PC-3 (cell line): ENCODE data around the gene SDS. TPM values are rescaled to one million over a fixed set of nuclear protein-coding genes. Genes with fewer than 3 reads are reported as not detected.
A peak's percentile ranks its signal among the peaks of the same experiment; 100 is the strongest.

ENCODE experiments used
- ATAC-seq: fragments of 200-7000 bp; cut with Tn5 transposase; 2 replicates; pipeline ENCODE4 v1.9.1; 2020; ENCODE audit warnings: mild to moderate bottlenecking, moderate library complexity
- BruUV-seq: library from RNA; stranded (reverse); fragments of 400-500 nt; replicated peaks from 2 replicates; lab custom pipeline; 2021; lab: Mats Ljungman, UMichigan
- CTCF ChIA-PET: fragments of 300-600 bp; sonication (Branson Sonifier 250); formaldehyde crosslinking; loops from one replicate; lab custom pipeline; 2022; ENCODE audit warnings: antibody characterized with exemption; lab: Charles Lee
- POLR2A ChIA-PET: fragments of 300-600 bp; sonication (Branson Sonifier 250); formaldehyde crosslinking; loops from one replicate; lab custom pipeline; 2022; ENCODE audit warnings: antibody characterized with exemption; ENCODE audit not compliant: unreplicated experiment; lab: Charles Lee
- DNase-seq: peaks from one replicate; pipeline ENCODE4 v3.0.0-alpha.2; 2015
- H2AFZ ChIP-seq: fragments of 300-600 bp; sonication (generic); 2 replicates; pipeline ENCODE4 v1.6.0; 2016; ENCODE audit warnings: antibody characterized with exemption, low read length
- H3F3A ChIP-seq: fragments of 300-600 bp; sonication (generic); one replicate; pipeline ENCODE4 v1.6.0; 2017; ENCODE audit warnings: antibody characterized with exemption, low read length, control low read depth, mild to moderate bottlenecking; ENCODE audit not compliant: unreplicated experiment
- H3K27ac ChIP-seq: fragments of 300-600 bp; sonication (generic); 2 replicates; pipeline ENCODE4 v1.5.1; 2016; ENCODE audit warnings: mild to moderate bottlenecking, low read length
- H3K27me3 ChIP-seq: fragments of 300-600 bp; sonication (generic); 2 replicates; pipeline ENCODE4 v1.6.1; 2016; ENCODE audit warnings: low read length, mixed read lengths
- H3K36me3 ChIP-seq: fragments of 300-600 bp; sonication (generic); 2 replicates; pipeline ENCODE4 v1.6.1; 2016; ENCODE audit warnings: low read depth, mixed run types, low read length, mixed read lengths
- H3K4me1 ChIP-seq: fragments of 300-600 bp; sonication (generic); 2 replicates; pipeline ENCODE4 v1.5.1; 2016; ENCODE audit warnings: low read length; ENCODE audit not compliant: insufficient read depth
- H3K4me2 ChIP-seq: fragments of 300-600 bp; sonication (generic); 2 replicates; pipeline ENCODE4 v1.6.0; 2016; ENCODE audit warnings: low read length
- H3K4me3 ChIP-seq: fragments of 300-600 bp; sonication (generic); 2 replicates; pipeline ENCODE4 v1.5.1; 2016; ENCODE audit warnings: mild to moderate bottlenecking, low read length, mixed read lengths
- H3K79me2 ChIP-seq: fragments of 300-600 bp; sonication (generic); 2 replicates; pipeline ENCODE4 v1.6.1; 2017; ENCODE audit warnings: low read length, mixed read lengths
- H3K9ac ChIP-seq: fragments of 300-600 bp; sonication (generic); 2 replicates; pipeline ENCODE4 v1.6.0; 2016; ENCODE audit warnings: mild to moderate bottlenecking, low read length
- H3K9me2 ChIP-seq: fragments of 300-600 bp; sonication (generic); replicated peaks from 2 replicates; pipeline ENCODE4 v1.6.1; 2016; ENCODE audit warnings: mixed run types, low read length, mixed read lengths
- H3K9me3 ChIP-seq: fragments of 300-600 bp; sonication (generic); 2 replicates; pipeline ENCODE4 v1.6.1; 2016; ENCODE audit warnings: low read length, mixed read lengths
- H4K20me1 ChIP-seq: fragments of 300-600 bp; sonication (generic); 2 replicates; pipeline ENCODE4 v1.6.1; 2016; ENCODE audit warnings: low read length, mixed read lengths
- EZH2 ChIP-seq: fragments of 300-600 bp; sonication (generic); IDR thresholded peaks from one replicate; pipeline ENCODE4 v1.6.1; 2017; ENCODE audit warnings: antibody characterized with exemption, mild to moderate bottlenecking, low read length; ENCODE audit not compliant: unreplicated experiment
- EZH2phosphoT487 ChIP-seq: fragments of 300-600 bp; sonication (generic); IDR thresholded peaks from 2 replicates; pipeline ENCODE4 v1.6.1; 2018; ENCODE audit warnings: mild to moderate bottlenecking, antibody characterized with exemption, low read length, borderline replicate concordance
- intact Hi-C: fragments of 100-400 bp; cut with micrococcal nuclease; formaldehyde crosslinking; loops from 2 replicates; pipeline ENCODE4 v1.9.0; 2023
- total RNA-seq: library from RNA; depleted of rRNA; stranded (reverse); fragments of >200 nt; gene quantifications from 2 replicates; pipeline ENCODE4 v1.2.3, GENCODE V29; 2014
- TF ChIP-seq, protein P1 (sequence below): fragments of 300-600 bp; sonication (generic); conservative IDR thresholded peaks from 2 replicates; pipeline ENCODE4 v1.5.1; 2017; ENCODE audit warnings: antibody characterized with exemption, low read depth, mild to moderate bottlenecking, low read length

The SDS gene
- total RNA-seq, 1 experiment from 2014 or later: not detected

DNA sequence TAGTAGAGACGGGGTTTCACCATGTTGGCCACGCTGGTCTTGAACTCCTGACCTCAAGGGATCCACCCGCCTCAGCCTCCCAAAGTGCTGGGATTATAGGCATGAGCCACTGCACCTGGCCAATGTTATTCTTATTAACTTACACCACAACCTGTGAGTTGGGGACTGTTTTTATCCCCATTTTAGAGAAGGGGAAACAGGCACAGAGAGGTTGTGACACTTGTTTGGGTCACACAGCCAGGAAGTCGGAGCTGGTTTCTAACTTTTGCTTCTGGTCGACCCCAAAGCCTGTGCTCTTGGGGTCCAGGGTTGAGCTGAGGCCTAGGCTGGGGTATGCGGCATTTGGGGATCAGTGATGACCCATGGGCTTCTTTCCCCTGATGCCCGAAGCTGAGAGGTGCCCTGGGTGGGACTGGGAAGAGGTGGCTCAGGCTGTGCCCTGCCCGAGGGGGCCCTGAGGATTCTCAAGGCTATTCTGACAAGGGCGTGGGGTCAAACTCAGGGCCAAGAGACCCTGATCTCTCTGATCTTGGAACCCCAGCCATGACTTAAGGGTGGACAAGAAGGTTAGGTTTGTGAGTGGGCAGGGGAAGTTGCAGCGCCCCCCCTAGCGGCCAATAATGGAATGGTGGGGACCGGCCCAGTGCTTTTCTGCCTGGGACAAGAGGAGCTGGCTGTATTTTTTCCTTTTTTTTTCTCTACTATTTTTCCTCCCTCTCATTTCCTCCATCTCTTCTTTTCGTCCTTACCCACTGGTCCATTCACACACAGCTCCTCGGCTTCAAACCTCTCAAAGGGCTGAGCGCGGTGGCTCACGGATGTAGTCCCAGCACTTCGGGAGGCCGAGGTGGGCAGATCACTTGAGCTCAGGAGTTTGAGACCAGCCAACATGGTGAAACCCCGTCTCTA is 21.5 kb upstream of the SDS start:
- intact Hi-C loops: loop anchor here (5.0 kb wide), 1 partner anchor 233 kb away; no protein-coding TSS in a partner anchor

DNA sequence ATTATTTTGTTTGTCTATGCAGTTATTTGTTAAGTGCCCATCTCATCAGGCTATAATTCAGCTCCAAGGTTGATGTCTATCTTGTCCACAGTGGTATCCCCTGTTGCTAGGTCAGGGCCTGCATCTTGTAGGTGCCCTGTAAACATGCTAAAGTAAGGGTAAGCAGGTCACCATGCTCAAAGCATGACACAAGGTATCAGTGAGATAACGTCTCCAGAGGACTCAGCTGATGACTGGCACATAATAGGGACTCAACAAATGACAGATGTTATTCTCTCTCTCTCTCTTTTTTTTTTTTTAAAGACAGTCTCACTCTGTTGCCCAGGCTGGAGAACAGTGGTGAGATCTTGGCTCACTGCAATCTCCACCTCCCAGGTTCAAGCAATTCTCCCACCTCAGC is 20.8 kb upstream of the SDS start:
- intact Hi-C loops: loop anchor here (5.0 kb wide), 1 partner anchor 232 kb away; no protein-coding TSS in a partner anchor
- Histone ChIP-seq H3K27me3 (no peaks in the 10 kb centered on the region), H2AFZ (no peak overlapping the region), H4K20me1 (no peaks in the 10 kb centered on the region), H3F3A (no peaks in the 10 kb centered on the region), H3K4me2 (no peak overlapping the region), H3K9ac (no peak overlapping the region), H3K27ac (no peak overlapping the region), H3K36me3 (no peaks in the 10 kb centered on the region), H3K79me2 (peaks cover 15% of the 10 kb centered on the region), H3K9me2 (no peaks in the 10 kb centered on the region), H3K4me1 (peaks cover 22% of the 10 kb centered on the region), H3K9me3 (no peaks in the 10 kb centered on the region), H3K4me3 (no peak overlapping the region)
- ATAC-seq (no peak), DNase-seq (no peak)
- ChIA-PET CTCF (interaction anchor here (0.6 kb wide), 1 partner anchor 114 kb away, joined by 3 read pairs; no protein-coding TSS in a partner anchor), POLR2A (no interaction called here)
- no TSS peak for BruUV-seq
- TF ChIP-seq, protein P1, sequence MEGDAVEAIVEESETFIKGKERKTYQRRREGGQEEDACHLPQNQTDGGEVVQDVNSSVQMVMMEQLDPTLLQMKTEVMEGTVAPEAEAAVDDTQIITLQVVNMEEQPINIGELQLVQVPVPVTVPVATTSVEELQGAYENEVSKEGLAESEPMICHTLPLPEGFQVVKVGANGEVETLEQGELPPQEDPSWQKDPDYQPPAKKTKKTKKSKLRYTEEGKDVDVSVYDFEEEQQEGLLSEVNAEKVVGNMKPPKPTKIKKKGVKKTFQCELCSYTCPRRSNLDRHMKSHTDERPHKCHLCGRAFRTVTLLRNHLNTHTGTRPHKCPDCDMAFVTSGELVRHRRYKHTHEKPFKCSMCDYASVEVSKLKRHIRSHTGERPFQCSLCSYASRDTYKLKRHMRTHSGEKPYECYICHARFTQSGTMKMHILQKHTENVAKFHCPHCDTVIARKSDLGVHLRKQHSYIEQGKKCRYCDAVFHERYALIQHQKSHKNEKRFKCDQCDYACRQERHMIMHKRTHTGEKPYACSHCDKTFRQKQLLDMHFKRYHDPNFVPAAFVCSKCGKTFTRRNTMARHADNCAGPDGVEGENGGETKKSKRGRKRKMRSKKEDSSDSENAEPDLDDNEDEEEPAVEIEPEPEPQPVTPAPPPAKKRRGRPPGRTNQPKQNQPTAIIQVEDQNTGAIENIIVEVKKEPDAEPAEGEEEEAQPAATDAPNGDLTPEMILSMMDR: no peak
- no peak for TF ChIP-seq EZH2
- TF ChIP-seq EZH2phosphoT487: no peak

More for the DNA sequence above, 21.5 kb upstream of the SDS start:
- no peak overlapping the region for H3K4me2 ChIP-seq
- DNase-seq (peak; percentile 59), ATAC-seq (no peak)
- no peak overlapping the region for H3K27ac ChIP-seq
- TF ChIP-seq, protein P1: peak; percentile 94
- TF ChIP-seq EZH2phosphoT487: no peak
- no peaks in the 10 kb centered on the region for H3K36me3 ChIP-seq
- H3F3A ChIP-seq: no peaks in the 10 kb centered on the region
- BruUV-seq: no TSS peak
- H3K9ac ChIP-seq: no peak overlapping the region
- no peaks in the 10 kb centered on the region for H4K20me1 ChIP-seq
- no peaks in the 10 kb centered on the region for H3K9me2 ChIP-seq
- H3K4me1 ChIP-seq: peaks cover 22% of the 10 kb centered on the region
- CTCF ChIA-PET: interaction anchor here (0.5 to 0.6 kb wide), 8 partner anchors 71 to 432 kb away, joined by 3 to 12 read pairs (median 4); partner anchors contain the start of gene SLC8B1
- peaks cover 15% of the 10 kb centered on the region for H3K79me2 ChIP-seq
- H3K9me3 ChIP-seq: no peaks in the 10 kb centered on the region
- POLR2A ChIA-PET: no interaction called here
- no peak overlapping the region for H3K4me3 ChIP-seq
- H3K27me3 ChIP-seq: no peaks in the 10 kb centered on the region
- no peak overlapping the region for H2AFZ ChIP-seq
